GM10248 (cell line): ENCODE data around the gene SPRYD3.

Experiments
- CTCF ChIA-PET: fragments of 300-600 bp; sonication (Branson Sonifier 250); formaldehyde crosslinking; extraction: SDS; loops from one replicate; lab custom pipeline; 2021; ENCODE audit warnings: antibody characterized with exemption; lab: Yijun Ruan, JAX
- POLR2A ChIA-PET: fragments of 350-650 bp; sonication (Branson Sonifier 250); formaldehyde crosslinking; extraction: SDS; loops from one replicate; lab custom pipeline; 2020; ENCODE audit warnings: antibody characterized with exemption; lab: Yijun Ruan, JAX
- DNase-seq: peaks from one replicate; pipeline ENCODE4 v3.0.0; 2012; ENCODE audit errors: extremely low spot score
- CTCF ChIP-seq: IDR thresholded peaks from 2 replicates; pipeline ENCODE4 v1.5.1; 2012; ENCODE audit warnings: mild to moderate bottlenecking, low read depth; ENCODE audit errors: extremely low read depth, missing control alignments, control extremely low read depth

SPRYD3 gene

GRCh38 chr12:53059434-53060063, 19.6 kb downstream of the SPRYD3 start:
- no peak for DNase-seq
- CTCF ChIA-PET, result interaction anchor here (1.1 to 14.8 kb wide), 3 partner anchors 10 to 39 kb away, joined by 3 to 264 read pairs (median 3); partner anchors contain the start of gene TNS2
- TF ChIP-seq CTCF, result no peak
- POLR2A ChIA-PET, result no interaction called here

- POLR2A ChIA-PET, result interaction anchor here (0.6 to 1.9 kb wide), 2 partner anchors 20 to 240 kb away, joined by 4 to 8 read pairs; partner anchors contain the start of genes MYG1 and SPRYD3
- DNase-seq, result no peak
- CTCF ChIA-PET, result interaction anchor here (1.0 to 17.8 kb wide), 4 partner anchors 7 to 40 kb away, joined by 3 to 264 read pairs (median 134); partner anchors contain the start of gene TNS2
- TF ChIP-seq CTCF, result no peak
Observed at GRCh38 chr12:53058674-53059433, 20.3 kb downstream of the SPRYD3 start.

- DNase-seq, result no peak
- ChIA-PET POLR2A (interaction anchor here (0.6 to 1.9 kb wide), 2 partner anchors 21 to 241 kb away, joined by 4 to 8 read pairs; partner anchors contain the start of genes MYG1 and SPRYD3), CTCF (interaction anchor here (1.0 to 17.8 kb wide), 5 partner anchors 8 to 41 kb away, joined by 3 to 264 read pairs (median 14); partner anchors contain the start of gene TNS2)
- no peak for TF ChIP-seq CTCF
Observed at GRCh38 chr12:53057816-53058500, 21.2 kb downstream of the SPRYD3 start.

- no peak for DNase-seq
- POLR2A ChIA-PET, result interaction anchor here (1.9 kb wide), 1 partner anchor 22 kb away, joined by 8 read pairs; the partner anchor contains the start of gene SPRYD3
- CTCF ChIA-PET, result interaction anchor here (0.9 to 17.8 kb wide), 4 partner anchors 9 to 42 kb away, joined by 4 to 264 read pairs (median 12); no protein-coding TSS in a partner anchor
- TF ChIP-seq CTCF, result no peak
Observed at GRCh38 chr12:53056901-53057300, 22.3 kb downstream of the SPRYD3 start.

- POLR2A ChIA-PET, result no interaction called here
- CTCF ChIA-PET, result interaction anchor here (1.6 to 17.8 kb wide), 3 partner anchors 8 to 11 kb away, joined by 9 to 264 read pairs (median 14); no protein-coding TSS in a partner anchor
- no peak for DNase-seq
Observed at GRCh38 chr12:53056296-53056695, 22.9 kb downstream of the SPRYD3 start.

More at GRCh38 chr12:53056296-53056695, 22.9 kb downstream of the SPRYD3 start:
- TF ChIP-seq CTCF, result no peak
